Stomach (tissue), 4 donors: ENCODE measurements around the gene PLK2.

ENCODE experiments used
- POLR2A ChIP-seq, 4 donors: fragments of 450-650 bp; IDR thresholded peaks; one replicate each; pipeline ENCODE4 v1.6.1; 2016; ENCODE audit warnings: antibody characterized with exemption in 4 of 4, control low read depth in 2 of 4, mild to moderate bottlenecking in 1 of 4, moderate library complexity in 1 of 4
- POLR2AphosphoS5 ChIP-seq, 3 donors: sonication (generic); formaldehyde crosslinking; IDR thresholded peaks; one replicate each; pipeline ENCODE4 v1.6.1; 2016; ENCODE audit warnings: antibody characterized with exemption in 3 of 3
- TF ChIP-seq, protein P1 (sequence below), 7 experiments: fragments of 450-650 bp in 4 of 7; fragments of 200-600 bp in 3 of 7; sonication (generic) in 3 of 7; IDR thresholded peaks; one replicate each; pipeline ENCODE4 v1.5.1; 2016 to 2019; ENCODE audit warnings: antibody characterized with exemption in 7 of 7, control low read depth in 2 of 7, mild to moderate bottlenecking in 1 of 7

DNA sequence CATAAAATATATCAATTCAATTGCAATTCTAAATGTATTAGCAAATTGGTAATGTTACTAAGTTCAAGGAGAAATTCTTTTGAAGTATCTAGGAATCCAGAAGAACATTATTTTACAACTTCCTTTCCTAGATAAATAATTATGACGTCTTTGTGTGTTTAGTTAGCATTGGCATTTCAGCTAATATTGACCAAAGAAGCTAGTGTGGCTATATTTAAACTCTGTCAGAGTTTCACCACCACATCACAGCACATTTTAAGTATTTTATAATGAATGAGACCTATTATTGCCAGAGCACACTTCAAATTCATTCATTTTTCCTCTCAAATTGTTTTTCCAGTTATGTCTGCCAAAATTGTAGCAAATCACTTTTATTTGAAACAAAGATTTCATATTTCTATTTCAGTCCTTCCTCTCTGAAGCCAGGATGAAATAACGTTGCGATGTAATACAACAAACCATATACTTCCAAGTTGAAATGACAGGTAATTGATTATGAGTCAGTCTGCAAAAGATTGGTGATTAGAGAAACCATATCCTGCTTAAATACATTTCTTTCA, 18.9 kb downstream of the PLK2 start:
- TF ChIP-seq, protein P1, sequence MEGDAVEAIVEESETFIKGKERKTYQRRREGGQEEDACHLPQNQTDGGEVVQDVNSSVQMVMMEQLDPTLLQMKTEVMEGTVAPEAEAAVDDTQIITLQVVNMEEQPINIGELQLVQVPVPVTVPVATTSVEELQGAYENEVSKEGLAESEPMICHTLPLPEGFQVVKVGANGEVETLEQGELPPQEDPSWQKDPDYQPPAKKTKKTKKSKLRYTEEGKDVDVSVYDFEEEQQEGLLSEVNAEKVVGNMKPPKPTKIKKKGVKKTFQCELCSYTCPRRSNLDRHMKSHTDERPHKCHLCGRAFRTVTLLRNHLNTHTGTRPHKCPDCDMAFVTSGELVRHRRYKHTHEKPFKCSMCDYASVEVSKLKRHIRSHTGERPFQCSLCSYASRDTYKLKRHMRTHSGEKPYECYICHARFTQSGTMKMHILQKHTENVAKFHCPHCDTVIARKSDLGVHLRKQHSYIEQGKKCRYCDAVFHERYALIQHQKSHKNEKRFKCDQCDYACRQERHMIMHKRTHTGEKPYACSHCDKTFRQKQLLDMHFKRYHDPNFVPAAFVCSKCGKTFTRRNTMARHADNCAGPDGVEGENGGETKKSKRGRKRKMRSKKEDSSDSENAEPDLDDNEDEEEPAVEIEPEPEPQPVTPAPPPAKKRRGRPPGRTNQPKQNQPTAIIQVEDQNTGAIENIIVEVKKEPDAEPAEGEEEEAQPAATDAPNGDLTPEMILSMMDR (IDR thresholded peaks at IDR 0.05) = no peak
- no peak for TF ChIP-seq POLR2A (IDR thresholded peaks at IDR 0.05)
- no peak for TF ChIP-seq POLR2AphosphoS5 (IDR thresholded peaks at IDR 0.05)
